Measurements from ENCODE around the gene LRP11. TPM values are rescaled to one million over a fixed set of nuclear protein-coding genes. Genes with fewer than 3 reads are reported as not detected.

Gene LRP11
- total RNA-seq, 4 donors from 2014 or later = 18.7 to 55.4 (median 33.8) TPM

- TF ChIP-seq, protein P1, sequence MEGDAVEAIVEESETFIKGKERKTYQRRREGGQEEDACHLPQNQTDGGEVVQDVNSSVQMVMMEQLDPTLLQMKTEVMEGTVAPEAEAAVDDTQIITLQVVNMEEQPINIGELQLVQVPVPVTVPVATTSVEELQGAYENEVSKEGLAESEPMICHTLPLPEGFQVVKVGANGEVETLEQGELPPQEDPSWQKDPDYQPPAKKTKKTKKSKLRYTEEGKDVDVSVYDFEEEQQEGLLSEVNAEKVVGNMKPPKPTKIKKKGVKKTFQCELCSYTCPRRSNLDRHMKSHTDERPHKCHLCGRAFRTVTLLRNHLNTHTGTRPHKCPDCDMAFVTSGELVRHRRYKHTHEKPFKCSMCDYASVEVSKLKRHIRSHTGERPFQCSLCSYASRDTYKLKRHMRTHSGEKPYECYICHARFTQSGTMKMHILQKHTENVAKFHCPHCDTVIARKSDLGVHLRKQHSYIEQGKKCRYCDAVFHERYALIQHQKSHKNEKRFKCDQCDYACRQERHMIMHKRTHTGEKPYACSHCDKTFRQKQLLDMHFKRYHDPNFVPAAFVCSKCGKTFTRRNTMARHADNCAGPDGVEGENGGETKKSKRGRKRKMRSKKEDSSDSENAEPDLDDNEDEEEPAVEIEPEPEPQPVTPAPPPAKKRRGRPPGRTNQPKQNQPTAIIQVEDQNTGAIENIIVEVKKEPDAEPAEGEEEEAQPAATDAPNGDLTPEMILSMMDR (IDR thresholded peaks at IDR 0.05; ENCODE audit: low read depth) = no peak
Measured at GRCh38 chr6:149769676-149770075, 94.5 kb downstream of the LRP11 start.

Other genes starting within 250 kb of the LRP11 start
- gene KATNA1, start 215.6 kb downstream of the LRP11 start, total RNA-seq = 10 to 100 TPM; 15.3 to 25.4 (median 18.9) TPM
- 10 to 100 TPM; 21.4 to 39.6 (median 23.1) TPM for gene LATS1, start 146.3 kb downstream of the LRP11 start, total RNA-seq
- gene NUP43, start 117.8 kb downstream of the LRP11 start, total RNA-seq = 10 to 100 TPM; 13.4 to 37.7 (median 27.9) TPM
- gene PCMT1, start 114.6 kb downstream of the LRP11 start, total RNA-seq = 100 to 1,000 TPM in 2 of 4 donors, 10 to 100 TPM in 2; 76.1 to 128 (median 101) TPM
- under 1 TPM in 1 of 4 donors, not detected in 3; 0.94 TPM for gene RAET1E, start 33.8 kb upstream of the LRP11 start, total RNA-seq
- gene RAET1G, start 58.8 kb upstream of the LRP11 start, total RNA-seq = under 1 TPM in 1 of 4 donors, not detected in 3; 0.82 TPM
- gene ULBP2, start 77.7 kb upstream of the LRP11 start, total RNA-seq = 1 to 10 TPM in 1 of 4 donors, under 1 TPM in 3; 0.34 to 4.1 (median 0.60) TPM
- gene ULBP1, start 99.6 kb upstream of the LRP11 start, total RNA-seq = under 1 TPM in 1 of 4 donors, not detected in 3; 0.34 TPM
- not detected for gene RAET1L, start 161.2 kb upstream of the LRP11 start, total RNA-seq
- 1 to 10 TPM in 3 of 4 donors, not detected in 1; 1.7 to 8.1 (median 6.4) TPM for gene ULBP3, start 204.8 kb upstream of the LRP11 start, total RNA-seq